ENCODE measurements around the gene C4B. TPM values are rescaled to one million over a fixed set of nuclear protein-coding genes. Genes with fewer than 3 reads are reported as not detected.
"Not testable (repeated sequence)": the region's sequence is repeated elsewhere in the genome, so short reads cannot be mapped to it uniquely, and the experiment has no call there.

Gene C4B
- total RNA-seq, 4 donors from 2014 or later, result 266 to 420 (median 299) TPM

- 81 to 85% methylated on average over 5 of the region's 5 CpGs for WGBS, 2 donors
- Histone ChIP-seq H3K27ac (peak overlapping the region in 2 of 4 donors; percentile 24 to 26), H3K9me3 (no peaks in the 10 kb centered on the region), H3K36me3 (peaks cover 0 to 33% (median 0%) of the 10 kb centered on the region in 3 donors), H3K4me3 (no peak overlapping the region), H3K4me1 (peaks cover 0 to 12% (median 2%) of the 10 kb centered on the region in 4 donors), H3K27me3 (no peaks in the 10 kb centered on the region)
- no peak for DNase-seq (ENCODE audit: low spot score in 2 of 2)
- TF ChIP-seq POLR2A (IDR thresholded peaks at IDR 0.05) (no peak), EP300 (IDR thresholded peaks at IDR 0.05) (no peak), CTCF (IDR thresholded peaks at IDR 0.05) (no peak)
Observed at GRCh38 chr6:31978831-31979230, 35.8 kb upstream of the C4B start.

- no peak for DNase-seq (ENCODE audit: low spot score in 2 of 2)
Observed at GRCh38 chr6:31979238-31979898, 35.2 kb upstream of the C4B start.

GRCh38 chr6:31980195-31980876, 34.3 kb upstream of the C4B start:
- H3K36me3 ChIP-seq, result peaks cover 0 to 33% (median 0%) of the 10 kb centered on the region in 3 donors
- peak overlapping the region in 1 of 4 donors; percentile 24 for H3K27ac ChIP-seq
- not testable (repeated sequence) for H3K9me3 ChIP-seq; H3K4me1 ChIP-seq; DNase-seq (ENCODE audit: low spot score in 2 of 2); H3K27me3 ChIP-seq; H3K4me3 ChIP-seq
- WGBS, 2 donors, result 88 to 90% methylated on average over 4 to 7 of the region's 13 CpGs

More at GRCh38 chr6:31979238-31979898, 35.2 kb upstream of the C4B start:
- WGBS, 2 donors, result 77 to 83% methylated on average over 3 of the region's 3 CpGs
- Histone ChIP-seq H3K4me3 (no peak overlapping the region), H3K4me1 (peaks cover 0 to 8% (median 2%) of the 10 kb centered on the region in 4 donors), H3K27me3 (no peaks in the 10 kb centered on the region), H3K36me3 (peaks cover 0 to 33% (median 0%) of the 10 kb centered on the region in 3 donors), H3K9me3 (no peaks in the 10 kb centered on the region), H3K27ac (peak overlapping the region in 2 of 4 donors; percentile 24 to 55)
- no peak for TF ChIP-seq CTCF (IDR thresholded peaks at IDR 0.05)
- no peak for TF ChIP-seq POLR2A (IDR thresholded peaks at IDR 0.05)
- no peak for TF ChIP-seq EP300 (IDR thresholded peaks at IDR 0.05)

GRCh38 chr6:31980998-31981397, 33.6 kb upstream of the C4B start:
- no CpG with 5 or more reads among the region's 5 CpGs for WGBS, 2 donors

GRCh38 chr6:31981744-31982143, 32.9 kb upstream of the C4B start, which contains the start of gene C4A:
Gene C4A (plus strand): TSS chr6:31982057. CDS start chr6:31982108, 51 bp downstream.
- not testable (repeated sequence) for H3K4me1 ChIP-seq; H3K9me3 ChIP-seq; H3K4me3 ChIP-seq; H3K27me3 ChIP-seq; H3K27ac ChIP-seq; DNase-seq (ENCODE audit: low spot score in 2 of 2)
- peaks cover 0 to 22% (median 0%) of the 10 kb centered on the region in 3 donors for H3K36me3 ChIP-seq
- WGBS, 2 donors, result no CpG with 5 or more reads among the region's 7 CpGs

More at GRCh38 chr6:31980998-31981397, 33.6 kb upstream of the C4B start:
- H3K27ac ChIP-seq; DNase-seq (ENCODE audit: low spot score in 2 of 2); H3K4me1 ChIP-seq; H3K4me3 ChIP-seq; H3K27me3 ChIP-seq; H3K9me3 ChIP-seq: not testable (repeated sequence)
- peaks cover 0 to 29% (median 0%) of the 10 kb centered on the region in 3 donors for H3K36me3 ChIP-seq

- H3K9me3 ChIP-seq; H3K27me3 ChIP-seq; H3K4me1 ChIP-seq; H3K4me3 ChIP-seq; H3K27ac ChIP-seq; H3K36me3 ChIP-seq; DNase-seq (ENCODE audit: low spot score in 2 of 2): not testable (repeated sequence)
- no CpG with 5 or more reads among the region's 10 CpGs for WGBS, 2 donors
Observed at GRCh38 chr6:31989363-31989762, 25.2 kb upstream of the C4B start.

GRCh38 chr6:31994421-31994820, 20.2 kb upstream of the C4B start:
- H3K36me3 ChIP-seq; H3K4me3 ChIP-seq; DNase-seq (ENCODE audit: low spot score in 2 of 2); H3K4me1 ChIP-seq; H3K9me3 ChIP-seq; H3K27ac ChIP-seq; H3K27me3 ChIP-seq: not testable (repeated sequence)
- WGBS, 2 donors, result no CpG with 5 or more reads among the region's 14 CpGs

GRCh38 chr6:31996385-31996784, 18.2 kb upstream of the C4B start:
- WGBS, 2 donors, result 88% methylated on average over 5 of the region's 6 CpGs; no CpG with 5 or more reads in 1 of the 2 donors
- DNase-seq (ENCODE audit: low spot score in 2 of 2), result not testable (repeated sequence)

GRCh38 chr6:32002546-32003268, 11.9 kb upstream of the C4B start:
- H3K27me3 ChIP-seq; H3K36me3 ChIP-seq; H3K27ac ChIP-seq; H3K9me3 ChIP-seq; H3K4me3 ChIP-seq; DNase-seq (ENCODE audit: low spot score in 2 of 2); H3K4me1 ChIP-seq: not testable (repeated sequence)
- no CpG with 5 or more reads among the region's 15 CpGs for WGBS, 2 donors

More at GRCh38 chr6:31996385-31996784, 18.2 kb upstream of the C4B start:
- H3K36me3 ChIP-seq, H3K9me3 ChIP-seq, H3K4me3 ChIP-seq, H3K27me3 ChIP-seq, H3K4me1 ChIP-seq, H3K27ac ChIP-seq: not testable (repeated sequence)

- not testable (repeated sequence) for H3K36me3 ChIP-seq; DNase-seq (ENCODE audit: low spot score in 2 of 2); H3K4me3 ChIP-seq; H3K9me3 ChIP-seq; H3K27me3 ChIP-seq; H3K4me1 ChIP-seq; H3K27ac ChIP-seq
- WGBS, 2 donors, result no CpG with 5 or more reads among the region's 7 CpGs
Observed at GRCh38 chr6:32003301-32003700, 11.3 kb upstream of the C4B start.
